ENCODE measurements around the gene GATAD1.
"Not testable (repeated sequence)": the region's sequence is repeated elsewhere in the genome, so short reads cannot be mapped to it uniquely, and the experiment has no call there.

Gene GATAD1

DNA sequence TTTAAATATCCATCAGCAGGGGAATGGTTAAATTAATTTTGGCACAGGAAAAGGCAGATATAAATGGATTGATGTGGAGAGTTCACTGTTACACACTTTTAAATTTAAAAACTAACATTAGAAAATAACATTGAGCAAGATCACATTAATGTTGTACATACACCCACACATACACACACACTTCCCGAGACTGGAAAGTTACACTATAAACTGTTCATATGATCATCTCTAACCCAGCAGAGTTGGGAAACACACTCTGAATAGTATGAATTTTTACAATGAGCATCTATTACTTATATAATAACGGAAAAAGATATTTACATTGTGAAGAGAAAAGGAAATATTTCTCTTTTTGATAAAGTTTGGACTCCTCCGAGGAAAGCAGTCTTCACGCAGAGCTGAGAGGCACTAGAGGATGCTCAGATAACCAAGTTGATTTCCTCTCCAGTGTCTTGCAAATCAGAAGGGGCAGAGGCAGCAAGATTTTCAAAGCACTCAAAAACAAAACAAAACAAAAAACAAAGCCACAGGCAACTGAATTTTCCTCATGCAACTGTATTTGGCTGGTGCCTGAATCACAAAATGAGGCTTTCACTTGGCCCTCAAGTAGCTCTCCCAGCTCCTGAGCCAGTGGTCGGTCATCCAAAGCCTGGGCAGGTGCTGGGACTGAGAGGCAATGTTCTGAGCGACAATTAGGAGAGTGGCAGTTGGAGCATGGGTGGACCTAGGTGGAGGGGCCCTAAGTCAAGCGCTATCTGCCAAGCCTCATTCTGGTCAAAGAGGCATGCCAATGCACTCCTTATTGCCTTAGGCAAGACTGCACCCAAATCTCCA lies 10.5 kb upstream of the GATAD1 start:
- FAIRE-seq, result no peak
- no peak for DNase-seq (ENCODE audit: low spot score)

DNA sequence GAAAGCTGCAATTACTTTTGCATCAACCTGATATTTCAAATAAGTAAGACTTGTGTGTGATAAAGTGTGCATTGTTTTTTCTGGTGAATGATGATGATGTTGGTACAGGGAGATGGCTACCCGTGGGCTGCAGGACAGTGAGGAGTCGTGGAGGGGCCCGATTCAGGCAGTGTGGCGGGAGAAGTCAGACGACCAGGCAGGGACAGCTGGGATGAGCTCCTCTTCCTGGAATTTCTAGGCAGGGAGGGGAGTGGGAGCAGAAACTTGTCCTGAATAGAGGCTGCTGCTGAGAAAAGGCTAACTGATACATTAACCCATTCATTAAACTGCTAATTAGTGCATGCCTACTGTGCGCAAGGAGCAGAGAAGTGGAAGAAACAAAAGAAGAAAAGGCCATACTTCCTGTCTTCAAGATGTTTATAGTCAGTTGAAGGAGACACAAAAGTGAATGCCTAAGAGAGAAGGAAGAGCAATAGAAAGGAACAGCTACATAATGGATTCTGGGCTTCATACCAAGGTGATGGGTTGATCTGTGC lies 9.3 kb upstream of the GATAD1 start:
- DNase-seq (ENCODE audit: low spot score) (no peak), FAIRE-seq (no peak)

DNA sequence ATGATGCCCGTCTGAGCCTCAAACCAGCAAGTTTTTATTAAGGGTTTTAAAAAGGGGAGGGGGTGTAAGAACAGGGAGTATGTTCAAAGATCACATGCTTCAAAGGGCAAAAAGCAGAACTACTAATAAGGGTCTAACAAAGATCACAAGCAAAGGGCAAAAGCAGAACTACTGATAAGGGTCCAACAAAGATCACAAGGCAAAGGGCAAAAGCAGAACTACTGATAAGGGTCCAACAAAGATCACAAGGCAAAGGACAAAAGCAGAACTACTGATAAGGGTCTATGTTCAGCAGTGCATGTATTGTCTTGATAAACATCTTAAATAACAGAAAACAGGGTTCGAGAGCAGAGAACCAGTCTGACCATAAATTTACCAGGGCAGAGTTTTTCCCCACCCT lies 4.6 kb upstream of the GATAD1 start:
- not testable (repeated sequence) for FAIRE-seq; DNase-seq (ENCODE audit: low spot score)

DNA sequence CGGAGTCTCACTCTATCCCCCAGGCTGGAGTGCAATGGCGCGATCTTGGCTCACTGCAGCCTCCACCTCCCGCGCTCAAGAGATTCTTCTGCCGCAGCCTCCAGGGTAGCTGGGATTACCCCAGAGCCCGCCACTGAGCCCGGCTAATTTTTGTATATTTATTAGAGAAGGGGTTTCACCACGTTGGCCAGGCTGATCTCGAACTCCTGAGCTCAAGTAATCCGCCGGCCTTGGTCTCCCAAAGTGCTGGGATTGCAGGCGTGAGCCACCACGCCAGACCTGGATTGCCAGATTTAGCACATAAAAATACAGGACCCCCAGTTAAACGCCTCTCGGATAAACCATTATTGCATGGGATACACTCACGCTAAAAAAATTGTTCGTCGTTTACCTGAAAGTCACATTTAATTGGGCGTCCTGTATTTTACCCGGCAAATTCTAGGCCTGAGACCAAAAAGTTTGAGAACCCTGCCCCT lies 375 bp upstream of the GATAD1 start:
- peak; percentile 83 for FAIRE-seq
- DNase-seq (ENCODE audit: low spot score), result no peak

DNA sequence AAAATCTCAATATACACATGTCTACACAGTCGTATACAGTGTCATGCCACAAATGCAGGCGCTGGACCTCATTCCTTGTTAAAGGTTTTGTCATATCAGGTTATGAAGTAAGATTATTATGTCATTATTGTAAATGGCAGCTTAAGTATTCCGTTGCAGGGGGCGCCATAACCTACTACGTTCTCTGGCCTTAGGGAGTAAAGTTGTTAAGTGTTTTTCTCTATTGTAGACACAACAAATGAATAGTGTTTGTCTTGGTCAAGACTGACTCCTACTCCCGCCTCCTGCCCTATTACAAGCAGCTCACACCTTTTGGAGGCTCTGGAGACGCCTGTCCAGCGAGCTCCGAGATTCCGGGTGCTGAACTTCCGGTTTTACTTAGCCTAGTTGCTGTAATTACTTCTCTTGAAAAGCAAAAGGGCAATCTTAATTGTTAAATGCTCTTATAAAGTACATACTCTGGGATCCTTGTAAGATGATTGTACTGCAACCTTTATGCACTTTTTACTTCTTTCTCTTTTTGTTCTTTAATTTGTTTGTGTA lies 994 bp downstream of the GATAD1 start:
- FAIRE-seq (peak; percentile 31), DNase-seq (ENCODE audit: low spot score) (peak; percentile 36)

DNA sequence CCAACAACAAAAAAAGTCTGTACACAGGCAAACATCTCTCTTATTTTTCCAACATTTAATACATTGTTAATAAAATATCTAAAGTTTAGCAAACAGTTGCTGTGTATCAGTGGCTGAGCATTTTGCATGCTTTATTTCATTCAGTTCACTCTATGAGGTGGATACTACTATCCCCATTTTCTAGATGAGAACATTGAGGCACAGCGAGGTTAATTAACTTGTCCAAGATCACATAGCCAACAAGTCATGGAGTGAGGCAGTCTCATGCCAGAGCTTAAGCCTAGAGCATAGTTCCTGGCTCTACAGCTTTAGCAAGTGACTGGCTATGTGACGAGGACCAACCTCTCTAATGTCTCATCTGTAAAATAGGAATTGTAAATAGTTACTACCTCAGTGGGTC lies 4.4 kb downstream of the GATAD1 start:
- DNase-seq (ENCODE audit: low spot score) (no peak), FAIRE-seq (no peak)

DNA sequence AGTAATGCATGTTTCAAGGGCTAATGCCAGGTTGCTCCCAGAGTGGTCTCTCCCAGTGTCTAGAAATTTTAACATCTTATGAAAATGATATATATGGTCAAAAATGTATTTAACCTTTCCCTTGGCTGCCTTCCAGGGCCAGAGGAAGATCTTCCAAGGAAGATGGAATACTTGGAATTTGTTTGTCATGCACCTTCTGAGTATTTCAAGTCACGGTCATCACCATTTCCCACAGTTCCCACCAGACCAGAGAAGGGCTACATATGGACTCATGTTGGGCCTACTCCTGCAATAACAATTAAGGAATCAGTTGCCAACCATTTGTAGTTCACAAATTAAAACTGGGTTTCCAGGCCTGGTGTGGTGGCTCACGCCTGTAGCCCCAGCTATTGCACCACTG lies 9.0 kb downstream of the GATAD1 start:
- no peak for DNase-seq (ENCODE audit: low spot score)
- FAIRE-seq, result no peak

DNA sequence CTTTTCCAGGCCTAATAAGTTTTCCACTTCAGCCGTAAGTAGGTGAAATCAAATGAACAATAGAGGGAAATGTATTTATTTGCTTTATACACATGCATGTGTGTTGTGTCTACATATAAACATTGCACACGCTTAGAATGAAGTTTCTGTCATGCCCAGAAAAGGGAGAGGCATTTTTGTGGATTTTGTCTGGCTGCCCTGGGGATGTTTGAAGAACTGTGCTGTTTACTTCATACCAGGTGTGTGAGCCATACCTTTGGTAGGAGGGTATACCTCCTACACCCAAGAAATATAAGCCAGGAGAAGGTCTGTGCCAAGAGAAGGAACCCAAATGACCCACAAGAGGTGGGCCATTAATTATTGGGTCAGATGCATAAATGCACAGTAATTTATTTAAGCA lies 12.8 kb downstream of the GATAD1 start:
- DNase-seq (ENCODE audit: low spot score) (no peak), FAIRE-seq (no peak)

DNA sequence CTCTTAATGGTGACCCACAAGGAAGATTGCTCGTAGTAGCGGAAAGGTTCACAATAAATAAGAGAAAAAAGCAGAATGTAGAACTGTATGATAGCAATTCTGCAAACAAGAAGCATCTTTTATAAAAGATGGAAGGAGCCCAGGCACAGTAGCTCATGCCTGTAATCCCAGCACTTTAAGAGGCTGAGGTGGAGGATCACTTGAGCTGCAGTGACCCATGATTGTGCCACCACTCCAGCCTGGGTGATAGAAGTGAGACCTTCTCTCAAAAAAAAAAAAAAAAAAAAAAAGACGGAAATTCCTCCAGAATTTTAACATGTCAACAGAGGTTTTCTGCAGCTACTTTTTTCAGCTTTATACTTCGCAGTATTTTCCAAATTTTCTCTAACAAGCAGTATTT lies 13.2 kb downstream of the GATAD1 start:
- DNase-seq (ENCODE audit: low spot score) (no peak), FAIRE-seq (no peak)

DNA sequence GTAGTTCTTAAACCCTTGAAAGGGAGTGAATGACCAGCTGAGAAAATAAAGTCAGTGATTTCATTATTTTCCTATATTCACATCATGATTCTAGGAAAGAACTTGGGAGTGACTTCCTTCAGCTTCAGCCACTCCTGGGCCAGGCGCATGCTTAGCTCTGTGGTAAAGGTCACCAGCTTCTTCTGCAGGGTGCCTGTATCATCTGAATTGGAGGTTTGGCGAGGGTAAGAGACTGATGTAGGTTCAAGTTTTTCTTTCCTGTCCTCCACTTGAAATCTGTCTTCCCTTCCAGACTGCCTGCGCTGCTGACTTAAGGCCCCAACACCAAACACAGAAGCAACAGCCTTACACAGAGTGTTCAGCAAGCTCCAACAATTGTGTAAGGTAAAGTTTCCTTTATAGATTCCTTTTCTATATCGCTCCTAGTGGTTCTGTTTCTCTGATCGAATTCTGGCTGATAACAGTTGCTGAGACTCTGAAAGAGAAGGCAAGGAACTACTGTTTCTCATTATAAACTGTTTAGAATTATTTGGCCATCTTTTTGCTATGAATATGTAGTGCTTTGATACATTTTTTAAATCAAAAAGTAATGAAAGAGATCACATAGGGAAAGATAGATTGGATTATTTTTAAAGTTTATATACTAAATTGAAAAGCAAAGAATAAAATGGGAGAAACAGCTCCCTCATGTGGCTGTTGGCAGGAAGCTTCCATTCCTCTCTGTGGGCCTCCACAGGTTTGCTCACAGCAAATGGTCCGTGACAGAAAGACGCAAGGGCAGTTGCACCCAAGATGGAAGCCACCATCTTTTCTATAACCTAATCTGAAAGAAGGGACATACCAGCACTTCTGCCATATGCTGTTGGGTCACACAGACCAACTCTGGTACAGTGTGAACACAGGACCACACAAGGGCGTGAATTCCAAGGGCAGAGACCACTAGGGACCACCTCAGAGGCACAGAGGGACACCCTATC lies 14.0 kb downstream of the GATAD1 start:
- FAIRE-seq (peak; percentile 82), DNase-seq (ENCODE audit: low spot score) (peak; percentile 56)

DNA sequence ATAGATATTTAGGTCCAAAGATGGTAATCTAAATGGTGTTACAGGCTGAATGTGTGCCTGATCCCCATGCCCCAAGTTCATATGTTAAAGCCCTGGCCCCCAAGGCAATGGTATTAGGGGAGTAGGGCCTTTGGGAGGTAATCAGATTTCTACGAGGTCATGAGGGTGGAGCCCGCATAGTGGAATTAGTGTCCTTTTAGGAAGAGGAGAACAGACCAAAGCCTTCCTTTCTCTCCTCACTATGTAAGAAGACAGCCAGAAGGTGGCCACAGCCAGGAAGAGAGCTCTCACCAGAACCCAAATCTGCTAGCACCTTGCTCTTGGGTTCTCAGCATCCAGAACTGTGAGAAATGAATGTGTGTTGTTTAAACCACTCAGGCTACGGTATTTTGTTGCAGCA lies 15.3 kb downstream of the GATAD1 start:
- no peak for FAIRE-seq
- no peak for DNase-seq (ENCODE audit: low spot score)

DNA sequence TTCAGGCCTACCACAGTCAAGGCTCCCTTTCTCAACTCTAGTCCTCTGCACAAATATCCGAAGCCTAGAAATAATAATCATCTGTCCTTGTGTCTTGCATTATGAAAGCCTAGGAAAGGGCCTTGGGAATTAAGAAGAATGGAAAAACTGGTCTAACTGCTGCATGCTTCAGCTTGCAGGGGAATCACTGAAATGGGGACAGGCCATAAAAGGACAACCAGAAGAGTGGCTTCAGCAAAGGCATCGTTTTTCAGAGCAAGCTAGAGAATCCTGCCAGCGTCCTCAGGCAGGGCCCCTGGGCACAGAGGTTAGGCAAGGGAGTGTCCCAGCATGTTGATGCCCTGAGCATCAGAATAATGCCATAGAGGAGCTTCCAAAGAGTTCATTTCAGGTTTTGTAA lies 17.2 kb downstream of the GATAD1 start:
- FAIRE-seq, result no peak
- no peak for DNase-seq (ENCODE audit: low spot score)

DNA sequence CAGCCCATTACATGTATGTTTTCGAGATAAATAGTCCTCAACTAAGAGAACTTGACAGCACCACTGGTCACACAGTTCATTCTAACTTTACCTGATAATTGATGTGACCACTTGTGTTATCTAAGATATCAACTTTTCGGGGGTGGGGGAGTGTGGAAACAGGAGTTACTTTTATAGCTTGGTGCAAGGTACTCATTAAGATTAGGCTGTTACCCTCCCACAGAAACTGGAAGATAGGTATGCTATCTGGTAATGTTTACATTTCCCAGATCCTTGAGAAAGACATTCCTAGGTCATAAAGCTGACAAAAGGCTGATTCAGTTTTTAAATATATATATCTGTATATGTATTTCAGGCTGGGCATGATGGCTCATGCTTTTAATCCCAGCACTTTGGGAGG lies 19.4 kb downstream of the GATAD1 start:
- FAIRE-seq, result no peak
- no peak for DNase-seq (ENCODE audit: low spot score)

DNA sequence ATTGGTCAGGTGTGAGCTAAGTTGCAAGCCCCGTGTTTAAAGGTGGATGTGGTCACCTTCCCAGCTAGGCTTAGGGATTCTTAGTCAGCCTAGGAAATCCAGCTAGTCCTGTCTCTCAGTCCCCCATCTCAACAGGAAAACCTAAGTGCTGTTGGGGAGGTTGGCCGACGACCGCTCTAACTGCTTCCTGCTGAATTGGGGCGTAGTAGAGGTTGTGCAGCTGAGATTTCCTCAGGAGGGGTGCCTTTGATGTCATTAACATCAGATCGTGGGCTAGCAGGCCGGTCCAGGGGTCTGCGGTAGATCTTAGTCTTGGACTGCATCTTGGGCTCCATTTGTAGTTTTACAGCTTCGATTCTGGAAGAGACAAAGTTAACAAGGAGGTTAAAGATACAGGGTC lies 21.3 kb downstream of the GATAD1 start:
- DNase-seq (ENCODE audit: low spot score); FAIRE-seq: not testable (repeated sequence)

DNA sequence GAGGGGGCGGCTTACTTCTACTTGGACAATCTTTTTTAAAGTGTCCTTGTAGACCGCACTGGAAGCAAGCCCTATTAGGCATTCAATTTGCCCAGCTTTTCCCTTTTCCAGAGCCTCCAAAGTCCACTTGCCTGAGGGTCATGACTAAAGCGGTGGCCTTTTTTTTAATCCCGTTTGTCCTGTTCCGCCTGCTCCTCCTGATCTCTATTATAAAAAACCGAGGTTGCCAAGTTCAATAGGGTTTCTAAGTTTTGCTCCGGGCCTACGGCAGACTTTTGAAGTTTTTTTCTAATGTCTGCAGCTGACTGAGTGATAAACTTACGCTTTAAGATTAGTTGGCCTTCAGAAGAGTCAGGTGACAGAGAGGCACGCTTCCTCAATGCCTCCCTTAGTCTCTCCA lies 26.7 kb downstream of the GATAD1 start:
- FAIRE-seq; DNase-seq (ENCODE audit: low spot score): not testable (repeated sequence)

DNA sequence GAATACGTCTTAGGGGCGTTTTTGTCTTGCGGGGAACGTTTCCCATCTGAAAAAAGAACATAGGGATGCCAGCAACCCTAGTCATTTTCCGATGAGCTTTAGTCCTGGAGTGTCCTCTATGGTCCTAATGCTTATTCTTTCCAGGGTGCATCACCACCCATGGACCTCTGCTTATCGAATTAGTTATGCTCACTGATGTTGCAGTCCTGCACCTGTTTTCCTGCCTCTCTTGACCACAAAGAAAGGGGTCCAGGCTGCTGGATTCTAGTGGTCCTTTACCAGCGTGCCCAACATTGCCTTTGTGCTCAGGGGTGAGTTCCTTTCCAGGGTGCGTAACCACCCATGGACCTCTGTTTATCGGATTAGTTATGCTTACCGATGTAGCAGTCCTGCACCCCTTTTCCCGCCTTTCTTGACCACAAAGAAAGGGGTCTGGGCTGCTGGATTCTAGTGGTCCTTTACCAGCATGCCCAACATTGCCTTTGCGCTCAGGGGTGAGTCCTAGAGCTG lies 28.0 kb downstream of the GATAD1 start:
- not testable (repeated sequence) for FAIRE-seq; DNase-seq (ENCODE audit: low spot score)

DNA sequence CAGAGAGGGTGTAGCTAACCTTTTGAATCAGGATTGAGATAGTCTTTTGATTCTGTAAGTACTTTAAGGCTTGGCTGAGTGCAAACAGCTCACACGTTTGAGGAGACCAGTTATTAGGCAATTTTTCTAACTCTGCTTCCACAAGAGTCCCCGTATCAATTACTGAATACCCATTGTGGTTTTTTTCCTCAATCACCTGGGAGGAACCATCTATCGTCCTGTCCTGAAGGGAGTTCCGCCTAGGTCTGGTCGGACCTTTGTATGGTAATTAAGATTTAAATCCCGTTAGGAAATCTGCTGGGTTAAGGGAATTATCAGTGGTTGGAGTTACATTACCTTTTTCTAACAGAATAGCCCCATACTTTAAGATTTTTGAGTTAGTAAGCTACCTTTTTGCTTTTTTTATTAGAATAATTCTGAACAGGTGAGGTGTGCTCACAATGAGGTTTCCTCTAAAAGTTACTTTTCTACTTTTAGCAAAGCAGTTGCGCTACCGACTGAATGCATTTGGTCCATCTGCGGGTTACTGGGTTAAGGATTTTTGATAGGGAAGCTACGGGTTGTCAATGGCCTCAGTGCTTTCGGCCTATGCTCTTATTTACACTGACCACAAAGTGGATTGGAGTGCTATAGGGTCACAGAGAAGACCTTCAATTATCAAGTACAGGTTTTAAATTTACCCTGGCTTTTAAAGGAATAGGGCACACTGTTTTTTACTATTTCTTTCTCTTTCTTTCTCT lies 28.7 kb downstream of the GATAD1 start:
- not testable (repeated sequence) for DNase-seq (ENCODE audit: low spot score); FAIRE-seq

DNA sequence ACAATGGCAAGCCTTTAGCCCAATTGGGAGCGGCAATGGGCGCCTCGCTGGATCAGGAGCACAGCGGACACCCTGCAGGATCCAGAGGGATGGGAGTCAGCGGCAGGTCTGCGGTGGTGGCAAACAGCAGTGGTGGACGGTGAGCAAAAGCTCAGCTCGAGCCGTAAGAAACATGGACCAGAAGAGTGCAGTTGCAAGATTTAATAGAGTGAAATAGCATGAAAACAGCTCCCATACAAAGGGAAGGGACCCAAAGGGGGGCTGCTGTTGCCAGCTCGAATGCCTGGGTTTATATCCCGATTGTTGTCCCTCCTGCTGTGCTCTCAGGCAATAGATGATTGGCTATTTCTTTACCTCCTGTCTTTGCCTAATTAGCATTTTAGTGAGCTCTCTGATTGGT lies 30.4 kb downstream of the GATAD1 start, which contains the start of gene ERVW-1:
TSS of gene ERVW-1 (minus strand) at position 266 of the 400 bp plus-strand sequence. CDS start 7,565 bp downstream, outside the sequence.
- FAIRE-seq; DNase-seq (ENCODE audit: low spot score): not testable (repeated sequence)

DNA sequence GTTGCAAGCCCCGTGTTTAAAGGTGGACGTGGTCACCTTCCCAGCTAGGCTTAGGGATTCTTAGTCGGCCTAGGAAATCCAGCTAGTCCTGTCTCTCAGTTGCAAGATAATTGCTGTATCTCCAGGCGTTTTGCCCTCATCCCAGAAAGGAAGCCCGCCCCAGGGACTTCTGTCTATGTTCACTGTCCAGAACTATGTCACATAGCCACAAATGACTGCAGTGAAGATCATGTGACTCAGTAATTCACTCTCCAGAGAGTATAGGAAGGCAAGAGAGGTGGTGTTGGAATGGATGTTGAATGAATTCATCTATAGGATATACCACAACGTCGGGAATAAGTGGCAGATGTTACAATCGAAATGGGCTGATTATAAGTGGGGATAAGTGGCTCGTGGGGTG lies 30.8 kb downstream of the GATAD1 start:
- FAIRE-seq (no peak), DNase-seq (ENCODE audit: low spot score) (no peak)

DNA sequence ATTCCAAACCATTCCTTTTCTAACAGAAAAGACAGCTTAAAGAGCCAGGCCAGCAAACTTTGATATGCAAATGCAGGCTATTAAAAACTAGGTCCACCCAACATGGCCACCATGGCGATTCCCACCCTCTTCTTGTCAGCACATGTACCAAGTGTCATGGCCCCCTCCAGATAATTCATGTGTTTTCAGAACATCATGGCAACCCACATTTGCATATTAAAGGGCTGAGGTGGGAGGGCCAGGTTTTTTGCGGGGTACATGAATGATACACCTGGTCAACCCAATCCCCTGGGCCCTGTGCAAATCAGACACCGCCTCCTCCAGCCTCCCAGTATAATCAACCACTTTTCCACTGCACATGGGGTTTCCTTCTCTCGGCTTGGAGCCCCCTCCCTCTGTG lies 31.4 kb downstream of the GATAD1 start:
- FAIRE-seq (no peak), DNase-seq (ENCODE audit: low spot score) (no peak)

All from RCC 7860 (cell line).